Calu3 (cell line): ENCODE results near the gene SLC6A20. TPM values are rescaled to one million over a fixed set of nuclear protein-coding genes. Genes with fewer than 3 reads are reported as not detected.

Experiments used
- BruUV-seq: library from RNA; stranded (reverse); fragments of 400-500 nt; replicated peaks from 2 replicates; lab custom pipeline; 2021; lab: Mats Ljungman, UMichigan
- CTCF ChIA-PET: fragments of 300-600 bp; sonication (Branson Sonifier 250); formaldehyde crosslinking; loops from one replicate; lab custom pipeline; 2022; ENCODE audit warnings: antibody characterized with exemption; lab: Charles Lee
- DNase-seq: peaks from one replicate; pipeline ENCODE4 v3.0.0; 2022
- H3K27ac Mint-ChIP-seq: one replicate; pipeline ENCODE4 v1.8.0; 2022; ENCODE audit warnings: mixed read lengths; ENCODE audit not compliant: unreplicated experiment
- H3K27me3 Mint-ChIP-seq: one replicate; pipeline ENCODE4 v1.8.0; 2022; ENCODE audit warnings: mixed read lengths; ENCODE audit not compliant: unreplicated experiment
- H3K36me3 Mint-ChIP-seq: one replicate; pipeline ENCODE4 v1.8.0; 2022; ENCODE audit warnings: mild to moderate bottlenecking, moderate library complexity, mixed read lengths; ENCODE audit not compliant: insufficient read depth, unreplicated experiment
- H3K4me1 Mint-ChIP-seq: one replicate; pipeline ENCODE4 v1.8.0; 2022; ENCODE audit warnings: mild to moderate bottlenecking, low read depth, mixed read lengths; ENCODE audit not compliant: unreplicated experiment
- H3K4me3 Mint-ChIP-seq: one replicate; pipeline ENCODE4 v1.8.0; 2022; ENCODE audit warnings: mild to moderate bottlenecking, low read depth, moderate library complexity, mixed read lengths; ENCODE audit not compliant: unreplicated experiment
- H3K9me3 Mint-ChIP-seq: one replicate; pipeline ENCODE4 v1.8.0; 2022; ENCODE audit warnings: low read depth, mixed read lengths; ENCODE audit not compliant: unreplicated experiment
- CTCF ChIP-seq: fragments of 200-600 bp; IDR thresholded peaks from one replicate; pipeline ENCODE4 v1.8.0; 2022; ENCODE audit warnings: antibody characterized with exemption; ENCODE audit not compliant: unreplicated experiment
- intact Hi-C: fragments of 100-400 bp; cut with micrococcal nuclease; formaldehyde crosslinking; loops from one replicate; pipeline ENCODE4 v1.10.0; 2022; ENCODE audit not compliant: unreplicated experiment
- total RNA-seq: library from RNA; stranded (reverse); gene quantifications from 2 replicates; pipeline ENCODE4 v1.2.3, GENCODE V29; 2022

SLC6A20 gene
- total RNA-seq, 1 experiment from 2014 or later: 2.1 TPM

GRCh38 chr3:45746777-45747622 is 49.3 kb downstream of the SLC6A20 start:
- CTCF ChIA-PET: no interaction called here
- Mint-ChIP-seq H3K9me3 (no peaks in the 10 kb centered on the region), H3K4me3 (no peak overlapping the region), H3K27ac (no peak overlapping the region), H3K27me3 (no peaks in the 10 kb centered on the region), H3K36me3 (peaks cover 5% of the 10 kb centered on the region), H3K4me1 (no peaks in the 10 kb centered on the region)
- TF ChIP-seq CTCF: no peak
- DNase-seq: no peak
- no TSS peak for BruUV-seq
- intact Hi-C loops: no loop called here

DNA sequence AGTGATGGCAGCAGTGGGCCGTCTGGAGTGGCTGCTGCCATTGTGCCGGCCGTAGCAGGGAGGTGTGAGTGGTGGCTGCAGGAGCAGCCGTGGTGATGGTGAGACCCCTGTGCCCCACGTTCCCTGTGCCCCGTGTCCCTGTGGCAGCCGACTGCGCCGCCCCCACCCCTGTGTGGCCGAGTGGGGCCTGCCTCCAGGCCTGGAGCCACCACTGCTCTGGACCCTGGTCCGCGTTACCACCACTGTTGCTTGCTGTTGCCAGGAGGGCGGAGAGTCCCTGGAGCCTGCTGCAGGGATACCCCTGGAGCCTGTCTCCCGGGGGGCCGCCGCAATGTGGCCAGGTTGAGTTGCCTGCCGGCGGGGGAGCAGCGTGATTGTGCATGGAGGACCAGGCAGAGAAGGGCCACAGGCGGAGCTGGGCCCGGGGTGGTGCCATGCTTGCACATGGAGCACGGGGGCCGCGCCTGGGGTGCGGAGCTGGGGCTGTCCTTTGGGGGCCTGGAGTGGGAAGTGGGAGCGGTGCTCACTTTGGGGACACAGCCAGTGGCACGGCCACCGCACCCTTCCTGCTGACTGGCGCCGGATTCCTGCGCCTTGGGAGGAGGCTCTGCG is 50.1 kb downstream of the SLC6A20 start:
- H3K4me3 Mint-ChIP-seq: no peak overlapping the region

GRCh38 chr3:45742461-45743089 is 53.8 kb downstream of the SLC6A20 start:
- Mint-ChIP-seq H3K9me3 (no peaks in the 10 kb centered on the region), H3K4me1 (no peaks in the 10 kb centered on the region), H3K27ac (no peak overlapping the region), H3K4me3 (no peak overlapping the region), H3K27me3 (no peaks in the 10 kb centered on the region), H3K36me3 (no peaks in the 10 kb centered on the region)
- intact Hi-C loops: no loop called here
- TF ChIP-seq CTCF: no peak
- BruUV-seq: no TSS peak
- DNase-seq: no peak
- CTCF ChIA-PET: no interaction called here

More for the DNA sequence above, 50.1 kb downstream of the SLC6A20 start:
- H3K27ac Mint-ChIP-seq: no peak overlapping the region
- H3K4me1 Mint-ChIP-seq: no peaks in the 10 kb centered on the region
- H3K36me3 Mint-ChIP-seq: peaks cover 5% of the 10 kb centered on the region
- BruUV-seq: no TSS peak
- CTCF ChIA-PET: no interaction called here
- TF ChIP-seq CTCF: no peak
- no peaks in the 10 kb centered on the region for H3K9me3 Mint-ChIP-seq
- H3K27me3 Mint-ChIP-seq: no peaks in the 10 kb centered on the region
- intact Hi-C loops: no loop called here
- DNase-seq: no peak

DNA sequence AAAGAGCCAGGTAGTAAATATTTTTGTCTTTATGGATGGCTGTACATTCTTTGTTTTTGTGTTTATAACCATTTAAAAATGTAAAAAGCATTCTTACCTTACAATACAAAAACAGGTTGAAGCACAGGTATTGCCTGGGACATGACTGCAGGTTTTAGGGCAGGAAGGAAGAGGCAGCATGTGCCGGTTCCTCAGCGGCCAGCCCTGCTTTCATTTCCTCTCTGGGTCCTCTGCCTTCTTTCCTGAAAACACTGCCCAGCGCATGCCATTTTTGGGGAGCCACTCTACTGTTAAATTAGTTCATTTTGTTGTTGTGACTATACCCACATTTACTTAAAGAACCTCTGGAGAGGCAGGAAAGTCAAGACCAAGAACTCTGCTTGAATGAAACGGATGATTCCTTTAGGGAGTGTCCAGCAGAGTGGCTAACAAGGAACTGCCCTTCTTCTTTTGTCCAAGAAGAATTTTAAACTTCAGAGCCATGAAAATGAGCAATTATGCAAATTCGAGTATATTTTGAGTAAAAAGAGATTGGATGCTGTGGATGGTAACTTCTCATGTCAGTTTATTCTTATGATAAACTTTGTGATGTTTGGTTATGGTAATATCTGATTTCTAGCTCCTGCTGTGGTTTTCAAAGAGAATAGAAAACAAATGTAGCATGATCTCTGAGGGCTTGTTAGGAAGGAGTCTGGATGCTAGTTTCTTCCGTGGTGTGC is 54.4 kb downstream of the SLC6A20 start:
- no peaks in the 10 kb centered on the region for H3K27me3 Mint-ChIP-seq
- no peak for DNase-seq
- TF ChIP-seq CTCF: no peak
- CTCF ChIA-PET: no interaction called here
- no peak overlapping the region for H3K27ac Mint-ChIP-seq
- H3K4me1 Mint-ChIP-seq: no peaks in the 10 kb centered on the region
- peaks cover 3% of the 10 kb centered on the region for H3K36me3 Mint-ChIP-seq
- no TSS peak for BruUV-seq
- intact Hi-C loops: no loop called here
- H3K4me3 Mint-ChIP-seq: no peak overlapping the region
- no peaks in the 10 kb centered on the region for H3K9me3 Mint-ChIP-seq
